IPS DF 4.7 (cell line): Measurements from ENCODE around the gene ECEL1.
"Not testable (repeated sequence)": the region's sequence is repeated elsewhere in the genome, so short reads cannot be mapped to it uniquely, and the experiment has no call there.

Experiments used
- DNase-seq: peaks from one replicate; pipeline ENCODE4 v3.0.0-alpha.2; 2013; ENCODE audit warnings: low spot score; ENCODE audit errors: extremely low read depth

Gene ECEL1

DNA sequence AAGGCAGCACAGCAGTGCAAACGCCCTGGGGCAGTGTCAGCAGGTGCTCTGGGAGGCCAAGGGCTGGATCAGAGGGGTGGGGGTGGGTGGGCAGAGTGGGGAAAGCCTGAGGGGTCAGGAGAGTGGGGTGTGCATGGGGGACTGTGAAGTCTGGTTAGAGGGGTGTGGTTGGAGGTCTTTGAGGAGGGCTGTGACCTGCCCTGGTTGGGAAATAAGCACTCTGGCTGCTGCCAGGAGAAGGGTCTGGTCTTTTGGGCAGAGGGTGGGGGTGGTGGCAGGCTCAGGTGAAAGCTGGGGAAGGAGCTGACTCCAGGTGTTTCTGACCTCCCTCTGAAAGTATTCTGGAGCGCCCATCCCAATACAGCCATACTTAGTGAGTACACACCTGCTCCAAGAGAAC, 27.5 kb downstream of the ECEL1 start:
- no peak for DNase-seq

DNA sequence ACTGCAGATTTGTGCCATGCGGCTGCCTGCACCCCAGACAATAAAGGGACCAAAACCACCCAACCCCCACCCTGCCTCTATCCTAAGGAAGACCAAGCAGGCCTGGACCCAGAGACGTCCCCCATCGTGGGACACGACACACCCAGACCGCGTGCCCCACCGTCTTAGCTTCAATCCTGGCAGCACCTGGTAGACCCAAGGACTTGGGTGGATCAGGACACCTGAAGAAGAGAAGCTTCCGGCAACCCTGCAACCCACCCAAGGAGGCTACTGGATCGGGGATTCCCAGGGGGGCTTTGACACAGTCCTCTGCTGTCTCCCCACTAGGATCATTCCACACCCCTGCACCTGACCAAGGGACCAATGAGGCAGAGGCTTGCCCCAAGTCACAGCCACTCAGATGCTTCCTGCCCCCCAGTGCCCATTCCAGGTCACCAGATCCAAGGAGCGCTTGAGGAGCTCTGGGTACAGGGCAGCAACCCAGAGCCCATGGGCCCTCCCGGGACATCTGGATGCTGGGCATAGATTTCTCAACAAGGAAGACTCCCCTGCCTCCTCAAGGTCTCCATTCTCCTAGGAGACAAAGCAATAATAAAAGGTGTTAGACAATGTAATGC, 28.1 kb downstream of the ECEL1 start:
- no peak for DNase-seq

DNA sequence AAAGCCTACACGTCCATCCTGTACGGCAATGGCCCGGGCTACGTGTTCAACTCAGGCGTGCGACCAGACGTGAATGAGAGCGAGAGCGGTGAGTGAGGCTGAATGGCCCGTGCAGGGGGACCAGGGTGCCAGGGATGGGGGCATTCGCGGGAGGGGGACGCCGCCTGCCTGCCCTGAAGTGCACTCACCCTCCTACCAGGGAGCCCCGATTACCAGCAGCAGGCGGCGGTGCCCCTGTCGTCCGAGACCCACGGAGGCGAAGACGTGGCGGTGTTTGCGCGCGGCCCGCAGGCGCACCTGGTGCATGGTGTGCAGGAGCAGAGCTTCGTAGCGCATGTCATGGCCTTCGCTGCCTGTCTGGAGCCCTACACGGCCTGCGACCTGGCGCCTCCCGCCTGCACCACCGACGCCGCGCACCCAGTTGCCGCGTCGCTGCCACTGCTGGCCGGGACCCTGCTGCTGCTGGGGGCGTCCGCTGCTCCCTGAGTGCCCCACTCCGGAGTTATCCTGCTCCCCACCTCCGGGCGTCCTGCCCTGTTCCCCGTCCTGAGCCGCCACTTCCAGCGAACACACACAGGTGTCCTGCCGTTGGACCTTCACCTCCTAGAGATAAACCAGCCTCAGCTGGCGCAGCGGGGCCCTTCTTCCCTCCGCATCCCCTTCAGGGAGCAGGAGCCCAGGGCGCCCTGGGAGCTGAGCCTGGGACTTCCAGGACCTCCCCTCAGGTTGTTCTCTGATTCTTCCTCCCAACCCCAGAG, 28.8 kb downstream of the ECEL1 start:
- DNase-seq: no peak

DNA sequence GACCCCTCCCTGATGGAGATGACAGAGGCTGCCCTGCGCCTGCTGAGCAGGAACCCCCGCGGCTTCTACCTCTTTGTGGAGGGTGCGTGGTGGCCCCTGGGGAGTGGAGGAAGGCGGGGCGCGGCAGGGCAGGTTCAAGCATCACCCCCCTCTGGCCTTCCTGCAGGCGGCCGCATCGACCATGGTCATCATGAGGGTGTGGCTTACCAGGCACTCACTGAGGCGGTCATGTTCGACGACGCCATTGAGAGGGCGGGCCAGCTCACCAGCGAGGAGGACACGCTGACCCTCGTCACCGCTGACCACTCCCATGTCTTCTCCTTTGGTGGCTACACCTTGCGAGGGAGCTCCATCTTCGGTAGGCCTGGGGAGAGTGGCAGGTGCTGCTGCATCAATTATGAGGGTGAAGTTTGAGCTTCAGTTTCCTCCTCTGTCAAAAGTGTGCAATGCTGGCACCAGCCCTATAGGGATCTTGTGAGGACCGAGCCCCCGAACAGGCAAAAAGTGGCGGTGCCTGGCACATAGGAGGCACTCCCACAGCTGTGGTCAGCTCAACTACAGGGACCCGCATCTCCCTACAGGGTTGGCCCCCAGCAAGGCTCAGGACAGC, 29.5 kb downstream of the ECEL1 start:
- DNase-seq: no peak

DNA sequence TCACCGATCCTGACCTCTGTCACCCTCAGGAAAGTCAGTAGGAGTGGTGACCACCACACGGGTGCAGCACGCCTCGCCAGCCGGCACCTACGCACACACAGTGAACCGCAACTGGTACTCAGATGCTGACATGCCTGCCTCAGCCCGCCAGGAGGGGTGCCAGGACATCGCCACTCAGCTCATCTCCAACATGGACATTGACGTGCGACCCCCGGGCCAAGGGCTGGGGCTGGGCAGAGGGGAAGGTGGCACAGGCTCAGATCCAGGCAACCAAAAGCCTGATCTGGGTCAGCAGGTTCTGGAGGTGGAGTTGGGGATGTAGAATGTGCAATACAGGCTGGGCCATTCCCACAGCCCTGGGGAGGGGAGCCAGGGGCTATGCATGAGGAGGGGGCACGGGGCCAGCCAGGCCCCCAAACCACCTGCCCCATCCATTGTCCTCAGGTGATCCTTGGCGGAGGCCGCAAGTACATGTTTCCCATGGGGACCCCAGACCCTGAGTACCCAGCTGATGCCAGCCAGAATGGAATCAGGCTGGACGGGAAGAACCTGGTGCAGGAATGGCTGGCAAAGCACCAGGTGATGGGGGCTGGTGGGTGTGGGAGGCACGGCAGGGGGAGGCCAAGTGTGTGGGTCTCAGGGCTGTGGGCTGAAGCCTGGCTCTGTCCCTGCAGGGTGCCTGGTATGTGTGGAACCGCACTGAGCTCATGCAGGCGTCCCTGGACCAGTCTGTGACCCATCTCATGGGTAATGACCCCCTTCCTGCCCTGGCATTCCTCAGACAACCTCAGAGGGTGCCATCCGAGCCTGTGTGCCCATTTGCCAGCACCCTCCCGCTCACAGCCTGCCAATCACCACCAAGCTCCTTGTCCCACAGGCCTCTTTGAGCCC, 30.3 kb downstream of the ECEL1 start:
- DNase-seq: no peak

DNA sequence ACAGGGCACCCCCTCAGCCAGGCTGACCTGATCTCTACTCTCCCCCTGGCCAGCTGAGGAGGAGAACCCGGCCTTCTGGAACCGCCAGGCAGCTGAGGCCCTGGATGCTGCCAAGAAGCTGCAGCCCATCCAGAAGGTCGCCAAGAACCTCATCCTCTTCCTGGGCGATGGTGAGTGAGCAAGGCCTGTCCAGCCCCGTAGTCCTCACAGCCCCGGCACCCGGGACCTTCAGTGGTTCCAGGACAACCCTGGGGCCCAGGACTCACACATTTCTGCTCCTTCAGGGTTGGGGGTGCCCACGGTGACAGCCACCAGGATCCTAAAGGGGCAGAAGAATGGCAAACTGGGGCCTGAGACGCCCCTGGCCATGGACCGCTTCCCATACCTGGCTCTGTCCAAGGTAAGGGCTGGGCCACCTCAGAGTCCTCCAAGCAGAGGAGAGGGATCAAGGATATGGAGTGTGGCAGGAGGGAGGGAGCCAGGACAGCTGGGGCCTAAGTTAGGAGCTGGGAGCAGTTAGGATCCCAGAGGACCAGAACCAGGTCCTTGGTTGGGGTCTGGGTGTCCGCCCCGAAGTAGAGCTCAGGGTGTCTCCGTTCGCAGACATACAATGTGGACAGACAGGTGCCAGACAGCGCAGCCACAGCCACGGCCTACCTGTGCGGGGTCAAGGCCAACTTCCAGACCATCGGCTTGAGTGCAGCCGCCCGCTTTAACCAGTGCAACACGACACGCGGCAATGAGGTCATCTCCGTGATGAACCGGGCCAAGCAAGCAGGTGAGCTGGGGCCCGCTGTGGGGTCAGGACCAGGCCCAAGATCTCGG, 31.1 kb downstream of the ECEL1 start:
- DNase-seq: no peak

DNA sequence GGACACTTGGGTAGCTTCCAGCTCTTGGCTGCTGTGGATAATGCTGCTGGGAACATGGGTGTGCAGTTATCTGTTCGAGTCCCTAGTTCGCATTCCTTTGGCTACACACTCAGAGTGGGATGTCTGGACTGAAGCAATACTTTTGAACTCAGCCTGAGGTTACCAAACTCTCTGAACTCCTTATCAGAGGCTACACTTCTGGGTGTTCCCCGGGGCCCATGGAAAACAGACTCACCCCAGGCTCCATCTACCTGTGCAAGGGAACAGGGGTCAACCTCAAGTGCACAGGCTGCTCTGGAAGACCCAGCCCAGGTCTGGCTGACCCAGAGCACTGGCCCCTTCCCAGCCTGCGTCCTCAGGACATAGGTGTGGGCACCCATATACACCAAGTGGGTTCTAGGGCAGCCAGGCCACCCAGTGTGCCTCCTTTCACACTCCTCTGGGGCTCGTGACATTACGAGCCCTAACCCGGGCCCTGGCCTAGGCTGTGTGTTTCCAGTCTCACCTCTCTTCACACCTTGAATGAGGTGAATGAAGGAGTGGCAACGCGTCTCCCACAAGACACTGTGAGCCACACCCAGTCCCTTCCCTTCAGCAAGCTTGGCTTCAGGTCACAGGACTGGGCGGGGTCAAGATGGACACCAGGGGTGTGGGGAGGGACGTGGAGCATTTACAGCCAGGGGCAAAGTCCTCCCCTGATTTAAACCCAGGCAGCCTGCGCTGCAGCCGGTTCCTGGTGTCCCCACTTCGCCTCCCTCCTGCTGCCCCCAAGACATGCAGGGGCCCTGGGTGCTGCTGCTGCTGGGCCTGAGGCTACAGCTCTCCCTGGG, 32.0 kb downstream of the ECEL1 start, which contains the start of gene ALPI:
Gene ALPI (plus strand): TSS at position 728 of the 830 bp plus-strand sequence. CDS start 47 bp downstream, at position 775.
- DNase-seq: no peak

DNA sequence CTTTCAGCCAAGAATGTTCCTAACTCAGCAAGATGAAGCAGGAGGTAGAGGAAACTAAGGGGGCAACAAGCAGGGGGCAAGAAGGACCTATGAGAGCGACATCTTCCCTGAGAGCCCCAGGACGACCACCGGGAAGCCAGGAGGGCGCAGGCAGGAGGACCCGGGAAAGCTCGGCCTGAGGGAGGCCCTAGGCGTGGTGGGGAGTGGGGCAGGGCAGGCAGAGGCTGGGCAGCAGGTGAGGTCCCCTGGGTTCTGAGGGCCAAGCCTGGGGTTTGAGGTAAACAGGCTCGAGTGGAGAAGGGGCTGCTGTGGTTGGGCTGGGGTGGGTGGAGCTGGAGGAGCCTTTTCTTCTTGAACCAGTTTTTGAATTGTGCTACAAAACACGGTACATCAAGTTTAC, 33.0 kb downstream of the ECEL1 start:
- DNase-seq: no peak

DNA sequence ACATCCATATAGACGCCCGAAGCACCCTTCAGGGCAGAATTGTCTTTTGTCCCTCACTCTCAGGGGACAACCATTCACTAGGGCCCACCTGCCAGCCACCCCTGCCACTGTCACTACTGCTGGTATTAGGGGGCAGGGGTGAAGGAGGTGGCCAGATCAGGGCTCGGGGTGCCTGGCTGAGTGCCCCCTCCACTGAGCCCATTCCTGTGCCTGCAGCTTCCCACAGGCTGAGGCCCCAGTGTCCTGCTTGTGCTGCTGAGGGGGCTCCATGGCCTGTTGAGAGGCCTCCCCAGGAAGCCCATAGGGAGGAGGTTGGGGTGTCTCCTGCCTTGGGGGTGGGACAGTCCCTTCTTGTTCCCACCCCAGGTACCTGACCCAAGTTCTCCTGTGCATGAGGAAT, 36.0 kb downstream of the ECEL1 start:
- DNase-seq: not testable (repeated sequence)

DNA sequence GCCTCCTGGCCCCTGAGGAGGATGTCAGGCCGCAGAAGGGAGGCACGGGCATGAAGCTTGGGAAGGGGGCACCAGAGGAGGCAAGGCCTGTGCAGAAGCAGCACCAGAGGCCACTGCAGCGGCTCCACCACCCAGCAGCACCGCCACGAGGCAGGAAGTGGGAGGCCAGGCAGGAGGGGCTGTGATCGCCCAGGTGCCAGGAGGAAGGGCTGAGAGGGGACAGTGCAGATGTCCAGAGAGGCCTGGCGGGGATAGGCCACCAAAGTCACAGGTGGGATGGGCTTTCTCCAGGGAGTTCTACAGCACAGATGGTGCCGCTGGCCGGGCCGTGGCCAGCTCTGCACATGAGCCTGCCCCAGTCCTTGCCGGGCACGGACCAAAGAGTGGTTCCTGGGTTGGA, 37.7 kb downstream of the ECEL1 start:
- no peak for DNase-seq

DNA sequence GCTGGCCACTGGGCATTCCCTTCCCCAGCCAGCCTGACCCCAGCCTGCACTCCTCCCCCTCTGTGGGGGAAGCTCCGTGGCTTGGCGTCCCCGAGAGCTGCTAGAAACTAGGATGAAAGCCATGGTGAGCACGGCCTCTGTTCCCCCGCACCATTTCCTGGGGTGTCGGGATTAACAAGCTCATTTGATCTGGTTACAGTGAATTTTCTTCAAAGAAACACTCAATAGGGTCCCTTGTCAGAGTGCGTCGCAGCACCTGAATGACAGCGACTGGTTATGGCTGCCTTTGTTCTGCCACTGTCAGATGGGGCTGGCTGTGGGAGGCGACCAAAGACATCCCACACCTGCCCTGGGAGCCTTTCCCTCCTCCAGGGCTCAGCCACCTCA, 39.3 kb downstream of the ECEL1 start:
- no peak for DNase-seq

DNA sequence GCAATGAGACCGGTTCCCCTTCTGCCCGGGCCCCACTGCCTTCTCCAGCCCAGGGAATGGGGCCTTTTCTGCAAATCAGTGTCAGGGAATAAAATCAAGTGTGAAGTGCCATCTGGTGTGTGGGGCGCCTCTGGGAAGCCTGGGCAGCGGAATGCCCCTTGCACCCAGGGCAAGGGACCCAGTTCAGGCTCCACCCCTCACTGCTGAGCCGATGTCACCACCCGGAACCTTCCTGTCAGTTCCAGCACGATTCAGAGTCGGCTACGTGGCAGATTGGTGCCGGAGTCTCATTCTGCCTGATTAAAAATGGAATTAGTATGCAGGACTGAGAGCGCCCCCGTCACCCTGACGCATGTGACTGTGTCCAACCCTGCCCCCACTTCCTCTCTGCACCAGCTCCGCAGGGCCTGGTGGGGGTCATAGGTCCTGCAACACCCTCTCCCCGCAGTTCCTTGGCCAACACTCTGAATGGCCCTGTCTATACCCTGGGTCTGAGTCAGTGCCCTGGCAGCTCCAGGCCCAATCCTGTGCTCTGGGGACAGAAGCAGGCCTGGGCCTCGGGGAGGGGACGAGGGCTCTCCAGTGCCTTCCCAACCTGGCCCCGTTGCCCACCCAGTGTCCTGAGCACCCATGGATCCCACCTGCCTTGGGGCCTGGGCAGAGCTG, 39.9 kb downstream of the ECEL1 start:
- DNase-seq: no peak

DNA sequence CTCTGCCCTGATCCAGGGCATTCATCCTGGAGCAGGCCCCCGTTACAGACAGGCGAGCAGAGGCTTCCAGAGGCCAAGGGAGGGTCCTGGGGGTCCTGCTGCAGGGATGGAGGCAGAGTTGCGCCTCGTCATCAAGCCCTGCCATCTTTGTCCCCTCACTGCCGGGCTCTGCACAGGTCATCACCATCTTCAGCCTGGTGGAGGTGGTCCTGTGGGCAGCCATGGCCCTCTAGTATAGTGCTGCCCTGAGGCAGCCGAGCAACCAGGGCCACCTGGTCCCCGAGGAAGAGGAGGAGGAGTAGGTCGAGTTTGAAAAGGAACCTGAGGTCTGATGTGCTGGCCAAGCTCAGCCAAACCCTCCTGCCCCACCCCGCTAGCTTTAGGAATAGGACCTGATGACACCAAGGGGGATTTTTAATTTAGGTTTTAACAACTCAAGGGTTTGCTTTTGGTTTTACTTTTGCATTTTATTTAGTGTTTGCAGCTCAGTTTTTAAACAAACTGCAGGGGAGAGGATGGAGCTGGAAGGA, 40.5 kb downstream of the ECEL1 start:
- DNase-seq: no peak

DNA sequence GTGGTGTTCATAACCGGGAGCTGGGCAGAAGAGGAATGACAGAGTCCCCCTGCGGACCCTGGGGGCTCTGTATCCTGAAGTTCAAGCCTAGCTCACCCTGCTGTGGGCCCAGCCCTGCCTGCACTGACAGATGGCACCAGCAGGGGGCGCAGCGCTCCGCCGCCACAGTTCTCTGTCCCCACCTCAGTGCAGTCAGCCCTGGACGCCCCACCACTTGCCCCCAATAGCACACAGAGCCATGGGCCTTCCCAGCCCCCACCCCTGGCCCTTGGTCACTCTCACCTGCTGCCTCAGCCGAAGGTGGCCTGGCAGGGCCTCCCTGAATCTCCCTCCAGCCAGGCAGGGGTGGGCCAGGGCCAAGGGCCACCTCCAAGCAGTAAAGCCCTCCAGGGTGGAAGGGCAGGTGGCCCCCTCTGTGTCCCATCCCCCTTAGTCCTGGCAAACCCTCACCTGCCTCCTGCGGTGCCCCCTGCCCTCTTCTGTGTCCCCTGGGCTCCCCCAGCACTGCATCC, 41.3 kb downstream of the ECEL1 start:
- DNase-seq: not testable (repeated sequence)

DNA sequence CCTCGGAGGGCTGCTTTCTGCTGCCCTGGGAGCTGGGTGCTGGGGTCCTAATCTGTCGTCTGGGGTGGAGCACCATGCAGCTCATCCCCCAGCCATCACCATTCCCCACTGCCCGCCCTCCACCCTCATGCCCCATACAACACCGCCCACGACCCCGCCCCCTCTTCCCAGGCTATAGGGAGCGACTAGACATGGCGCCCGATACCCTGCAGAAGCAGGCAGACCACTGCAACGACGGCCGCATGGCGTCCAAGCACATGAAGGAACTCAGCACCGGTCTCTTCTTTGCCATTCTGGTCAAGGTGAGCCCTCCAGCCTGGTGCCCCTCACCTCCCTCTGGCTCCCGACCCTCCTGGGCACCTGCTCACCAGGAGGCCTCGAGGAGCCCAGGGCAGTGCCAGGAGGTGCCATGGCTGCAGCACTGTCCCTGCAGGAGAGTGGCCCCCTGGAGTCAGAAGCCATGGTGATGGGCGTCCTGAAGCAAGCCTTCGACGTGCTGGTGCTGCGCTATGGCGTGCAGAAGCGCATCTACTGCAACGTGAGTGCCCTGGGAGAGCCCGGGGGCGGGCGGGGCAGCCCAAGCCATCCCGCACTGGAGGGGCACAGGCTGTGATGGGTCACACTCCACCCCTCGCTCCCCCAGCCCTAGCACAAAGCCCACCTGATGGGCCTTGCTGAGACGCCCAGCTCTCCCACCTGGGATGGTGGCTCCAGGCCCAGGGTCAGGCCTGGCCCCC, 42.3 kb downstream of the ECEL1 start:
- not testable (repeated sequence) for DNase-seq

DNA sequence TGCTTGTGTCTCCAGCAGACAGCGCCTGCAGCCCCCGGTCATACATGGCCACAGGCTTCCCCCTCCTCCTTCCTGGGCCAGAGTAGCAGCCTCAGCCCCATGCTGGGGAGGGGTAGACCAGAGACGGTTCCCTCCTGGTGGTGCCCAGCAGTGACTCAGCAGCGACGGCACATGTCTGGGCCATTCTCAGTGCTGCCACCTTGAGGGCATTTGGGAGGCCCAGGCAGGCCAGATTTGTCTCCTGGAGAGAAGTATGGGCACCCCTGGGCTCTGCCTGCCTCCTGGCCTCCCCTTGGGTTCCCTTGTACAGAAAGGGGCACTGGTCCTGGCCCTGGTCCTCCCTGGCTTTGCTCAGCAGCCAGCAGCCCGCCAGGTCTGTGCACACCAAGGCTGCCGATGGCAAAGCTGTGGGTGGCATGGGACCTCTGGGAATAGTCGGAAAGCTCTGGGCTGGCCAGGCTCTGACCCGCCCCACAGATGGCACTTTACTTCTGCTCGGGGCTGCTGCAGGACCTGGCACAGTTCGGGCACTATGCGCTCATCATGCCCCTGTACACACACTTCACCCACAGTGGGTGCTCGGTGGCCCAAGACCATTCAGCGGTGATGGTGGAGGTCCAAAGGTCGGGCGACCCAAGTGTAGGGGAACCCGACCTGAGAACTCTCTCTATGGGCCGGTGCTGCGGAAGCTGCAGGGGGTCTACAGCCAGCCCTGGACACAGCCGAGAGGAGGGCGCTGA, 43.1 kb downstream of the ECEL1 start:
- DNase-seq: no peak

DNA sequence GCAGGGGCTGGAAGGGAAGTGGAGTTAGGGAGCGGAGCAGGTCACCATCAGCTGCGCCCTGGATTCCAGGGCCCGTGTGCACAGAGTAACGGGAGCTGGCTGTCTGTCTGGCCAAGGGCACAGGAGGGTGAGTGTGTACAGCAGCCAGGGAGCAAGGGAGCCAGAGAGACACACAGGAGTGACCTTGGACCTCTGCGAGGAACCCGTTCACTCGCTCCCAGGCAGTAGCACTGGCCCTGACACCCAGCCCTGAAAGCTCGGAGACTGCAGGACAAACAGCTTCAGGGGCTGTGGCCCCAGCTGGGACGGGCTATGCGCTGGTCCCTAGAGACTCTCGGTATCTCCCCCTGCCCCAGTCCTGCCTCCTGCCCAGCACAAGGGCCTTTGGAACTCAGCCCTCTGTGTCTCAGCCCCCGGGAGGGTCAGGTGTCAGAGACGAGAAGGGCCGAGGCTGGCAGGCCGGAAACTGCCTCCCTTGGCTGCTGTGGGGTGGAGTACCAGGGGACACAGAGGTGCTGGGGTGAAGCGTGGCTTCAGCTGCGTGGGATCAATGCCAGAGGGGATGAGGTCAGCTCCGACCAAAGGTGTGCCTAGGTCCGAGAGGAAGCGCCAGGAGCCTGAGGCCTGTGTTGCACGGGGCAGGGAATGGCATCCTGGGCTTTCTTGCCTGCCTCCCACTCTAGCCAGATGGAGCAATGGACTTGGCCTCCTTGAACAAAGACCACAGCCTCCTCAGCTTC, 43.8 kb downstream of the ECEL1 start:
- not testable (repeated sequence) for DNase-seq
